ENCODE measurements around the gene CDC26.

- TF ChIP-seq, protein P1, sequence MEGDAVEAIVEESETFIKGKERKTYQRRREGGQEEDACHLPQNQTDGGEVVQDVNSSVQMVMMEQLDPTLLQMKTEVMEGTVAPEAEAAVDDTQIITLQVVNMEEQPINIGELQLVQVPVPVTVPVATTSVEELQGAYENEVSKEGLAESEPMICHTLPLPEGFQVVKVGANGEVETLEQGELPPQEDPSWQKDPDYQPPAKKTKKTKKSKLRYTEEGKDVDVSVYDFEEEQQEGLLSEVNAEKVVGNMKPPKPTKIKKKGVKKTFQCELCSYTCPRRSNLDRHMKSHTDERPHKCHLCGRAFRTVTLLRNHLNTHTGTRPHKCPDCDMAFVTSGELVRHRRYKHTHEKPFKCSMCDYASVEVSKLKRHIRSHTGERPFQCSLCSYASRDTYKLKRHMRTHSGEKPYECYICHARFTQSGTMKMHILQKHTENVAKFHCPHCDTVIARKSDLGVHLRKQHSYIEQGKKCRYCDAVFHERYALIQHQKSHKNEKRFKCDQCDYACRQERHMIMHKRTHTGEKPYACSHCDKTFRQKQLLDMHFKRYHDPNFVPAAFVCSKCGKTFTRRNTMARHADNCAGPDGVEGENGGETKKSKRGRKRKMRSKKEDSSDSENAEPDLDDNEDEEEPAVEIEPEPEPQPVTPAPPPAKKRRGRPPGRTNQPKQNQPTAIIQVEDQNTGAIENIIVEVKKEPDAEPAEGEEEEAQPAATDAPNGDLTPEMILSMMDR (IDR thresholded peaks at IDR 0.05; ENCODE audit: poor library complexity, severe bottlenecking): no peak
- TF ChIP-seq EP300 (conservative IDR thresholded peaks at IDR 0.05; ENCODE audit: poor library complexity, severe bottlenecking) (no peak), RAD21 (conservative IDR thresholded peaks at IDR 0.05) (no peak), POLR2AphosphoS5 (IDR thresholded peaks at IDR 0.05) (no peak), EZH2 (IDR thresholded peaks at IDR 0.05; ENCODE audit: borderline replicate concordance, insufficient read depth, low read length, poor library complexity, severe bottlenecking) (no peak), TAF1 (IDR thresholded peaks at IDR 0.05; ENCODE audit: low read depth) (no peak), SMC3 (conservative IDR thresholded peaks at IDR 0.05; ENCODE audit: poor library complexity) (no peak)
- TF ChIP-seq, protein P2, sequence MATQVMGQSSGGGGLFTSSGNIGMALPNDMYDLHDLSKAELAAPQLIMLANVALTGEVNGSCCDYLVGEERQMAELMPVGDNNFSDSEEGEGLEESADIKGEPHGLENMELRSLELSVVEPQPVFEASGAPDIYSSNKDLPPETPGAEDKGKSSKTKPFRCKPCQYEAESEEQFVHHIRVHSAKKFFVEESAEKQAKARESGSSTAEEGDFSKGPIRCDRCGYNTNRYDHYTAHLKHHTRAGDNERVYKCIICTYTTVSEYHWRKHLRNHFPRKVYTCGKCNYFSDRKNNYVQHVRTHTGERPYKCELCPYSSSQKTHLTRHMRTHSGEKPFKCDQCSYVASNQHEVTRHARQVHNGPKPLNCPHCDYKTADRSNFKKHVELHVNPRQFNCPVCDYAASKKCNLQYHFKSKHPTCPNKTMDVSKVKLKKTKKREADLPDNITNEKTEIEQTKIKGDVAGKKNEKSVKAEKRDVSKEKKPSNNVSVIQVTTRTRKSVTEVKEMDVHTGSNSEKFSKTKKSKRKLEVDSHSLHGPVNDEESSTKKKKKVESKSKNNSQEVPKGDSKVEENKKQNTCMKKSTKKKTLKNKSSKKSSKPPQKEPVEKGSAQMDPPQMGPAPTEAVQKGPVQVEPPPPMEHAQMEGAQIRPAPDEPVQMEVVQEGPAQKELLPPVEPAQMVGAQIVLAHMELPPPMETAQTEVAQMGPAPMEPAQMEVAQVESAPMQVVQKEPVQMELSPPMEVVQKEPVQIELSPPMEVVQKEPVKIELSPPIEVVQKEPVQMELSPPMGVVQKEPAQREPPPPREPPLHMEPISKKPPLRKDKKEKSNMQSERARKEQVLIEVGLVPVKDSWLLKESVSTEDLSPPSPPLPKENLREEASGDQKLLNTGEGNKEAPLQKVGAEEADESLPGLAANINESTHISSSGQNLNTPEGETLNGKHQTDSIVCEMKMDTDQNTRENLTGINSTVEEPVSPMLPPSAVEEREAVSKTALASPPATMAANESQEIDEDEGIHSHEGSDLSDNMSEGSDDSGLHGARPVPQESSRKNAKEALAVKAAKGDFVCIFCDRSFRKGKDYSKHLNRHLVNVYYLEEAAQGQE (IDR thresholded peaks at IDR 0.05; ENCODE audit: borderline replicate concordance): no peak
Measured at GRCh38 chr9:113237026-113237425, 38.3 kb downstream of the CDC26 start.

All from neural cell (in vitro differentiated cells).